Measurements from ENCODE around the gene UBR3. TPM values are rescaled to one million over a fixed set of nuclear protein-coding genes. Genes with fewer than 3 reads are reported as not detected.

UBR3 gene
- total RNA-seq, 1 experiment from 2014 or later, result 21.9 TPM

DNA sequence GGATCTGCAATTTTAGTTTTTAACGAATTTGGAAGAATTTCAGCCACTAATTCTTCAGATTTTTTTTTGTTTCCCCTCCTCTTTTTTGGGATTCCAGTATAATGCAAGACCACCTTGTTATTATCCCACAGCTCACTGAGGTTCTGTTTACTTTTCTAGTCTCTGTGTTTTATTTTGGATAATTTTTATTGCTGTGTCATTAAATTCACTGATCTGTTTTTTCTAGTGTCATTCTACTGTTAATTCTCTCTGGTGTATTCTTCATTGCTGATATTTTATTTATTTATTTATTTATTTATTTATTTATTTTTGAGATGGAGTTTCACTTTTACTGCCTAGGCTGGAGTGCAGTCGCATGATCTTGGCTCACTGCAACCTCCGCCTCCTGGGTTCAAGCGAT lies 32.2 kb downstream of the UBR3 start:
- TF ChIP-seq, protein P1, sequence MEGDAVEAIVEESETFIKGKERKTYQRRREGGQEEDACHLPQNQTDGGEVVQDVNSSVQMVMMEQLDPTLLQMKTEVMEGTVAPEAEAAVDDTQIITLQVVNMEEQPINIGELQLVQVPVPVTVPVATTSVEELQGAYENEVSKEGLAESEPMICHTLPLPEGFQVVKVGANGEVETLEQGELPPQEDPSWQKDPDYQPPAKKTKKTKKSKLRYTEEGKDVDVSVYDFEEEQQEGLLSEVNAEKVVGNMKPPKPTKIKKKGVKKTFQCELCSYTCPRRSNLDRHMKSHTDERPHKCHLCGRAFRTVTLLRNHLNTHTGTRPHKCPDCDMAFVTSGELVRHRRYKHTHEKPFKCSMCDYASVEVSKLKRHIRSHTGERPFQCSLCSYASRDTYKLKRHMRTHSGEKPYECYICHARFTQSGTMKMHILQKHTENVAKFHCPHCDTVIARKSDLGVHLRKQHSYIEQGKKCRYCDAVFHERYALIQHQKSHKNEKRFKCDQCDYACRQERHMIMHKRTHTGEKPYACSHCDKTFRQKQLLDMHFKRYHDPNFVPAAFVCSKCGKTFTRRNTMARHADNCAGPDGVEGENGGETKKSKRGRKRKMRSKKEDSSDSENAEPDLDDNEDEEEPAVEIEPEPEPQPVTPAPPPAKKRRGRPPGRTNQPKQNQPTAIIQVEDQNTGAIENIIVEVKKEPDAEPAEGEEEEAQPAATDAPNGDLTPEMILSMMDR (conservative IDR thresholded peaks at IDR 0.05), result no peak
- no peak for TF ChIP-seq EZH2 (IDR thresholded peaks at IDR 0.05; ENCODE audit: low read depth)
- Histone ChIP-seq H3K9me3 (ENCODE audit: insufficient read depth, low read depth) (no peaks in the 10 kb centered on the region), H3K4me3 (no peak overlapping the region), H2AFZ (no peak overlapping the region), H3K9me2 (ENCODE audit: insufficient read depth) (no peaks in the 10 kb centered on the region), H3K79me2 (ENCODE audit: low read depth) (no peaks in the 10 kb centered on the region), H3K27me3 (ENCODE audit: insufficient read depth, low read depth) (no peaks in the 10 kb centered on the region), H3F3A (ENCODE audit: insufficient read depth, low read depth) (no peaks in the 10 kb centered on the region), H3K4me2 (no peak overlapping the region), H3K4me1 (replicated peaks; ENCODE audit: insufficient read depth) (no peaks in the 10 kb centered on the region), H4K20me1 (ENCODE audit: insufficient read depth) (no peaks in the 10 kb centered on the region), H3K27ac (no peak overlapping the region), H3K36me3 (ENCODE audit: low read depth) (no peaks in the 10 kb centered on the region)
- intact Hi-C loops (cut with micrococcal nuclease; ENCODE audit: unreplicated experiment), result no loop called here
- CTCF ChIA-PET, result no interaction called here
- DNase-seq, result no peak
- BruUV-seq (replicated peaks), result no TSS peak
- POLR2A ChIA-PET (ENCODE audit: unreplicated experiment), result no interaction called here

DNA sequence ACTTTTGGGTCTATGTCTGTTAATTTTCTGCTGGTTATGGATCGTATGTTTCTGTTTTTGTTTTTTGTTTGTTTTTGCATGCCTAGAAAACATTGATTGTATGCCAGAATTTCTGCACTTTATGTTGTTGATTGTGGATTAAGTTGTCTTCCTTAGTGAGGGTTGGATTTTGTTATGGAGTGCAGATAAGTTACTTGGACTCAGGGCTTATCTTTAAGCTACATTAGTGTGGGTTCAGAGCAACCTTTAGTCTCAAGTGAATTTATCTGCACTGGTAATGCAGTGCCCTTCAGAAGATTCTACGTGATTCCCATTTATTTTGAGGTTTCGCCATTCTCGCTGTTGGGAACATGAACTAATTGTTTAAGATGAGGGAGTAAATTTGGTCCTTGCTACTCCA lies 32.9 kb downstream of the UBR3 start:
- Histone ChIP-seq H4K20me1 (ENCODE audit: insufficient read depth) (no peaks in the 10 kb centered on the region), H3K4me1 (replicated peaks; ENCODE audit: insufficient read depth) (no peaks in the 10 kb centered on the region), H3K4me3 (no peak overlapping the region), H3K9me2 (ENCODE audit: insufficient read depth) (no peaks in the 10 kb centered on the region), H3K9me3 (ENCODE audit: insufficient read depth, low read depth) (no peaks in the 10 kb centered on the region), H2AFZ (no peak overlapping the region), H3K27me3 (ENCODE audit: insufficient read depth, low read depth) (no peaks in the 10 kb centered on the region), H3K36me3 (ENCODE audit: low read depth) (no peaks in the 10 kb centered on the region), H3F3A (ENCODE audit: insufficient read depth, low read depth) (no peaks in the 10 kb centered on the region), H3K27ac (no peak overlapping the region), H3K79me2 (ENCODE audit: low read depth) (no peaks in the 10 kb centered on the region), H3K4me2 (no peak overlapping the region)
- ChIA-PET CTCF (no interaction called here), POLR2A (ENCODE audit: unreplicated experiment) (no interaction called here)
- no peak for DNase-seq
- TF ChIP-seq, protein P1 (conservative IDR thresholded peaks at IDR 0.05), result no peak
- no peak for TF ChIP-seq EZH2 (IDR thresholded peaks at IDR 0.05; ENCODE audit: low read depth)
- BruUV-seq (replicated peaks), result no TSS peak
- intact Hi-C loops (cut with micrococcal nuclease; ENCODE audit: unreplicated experiment), result no loop called here

DNA sequence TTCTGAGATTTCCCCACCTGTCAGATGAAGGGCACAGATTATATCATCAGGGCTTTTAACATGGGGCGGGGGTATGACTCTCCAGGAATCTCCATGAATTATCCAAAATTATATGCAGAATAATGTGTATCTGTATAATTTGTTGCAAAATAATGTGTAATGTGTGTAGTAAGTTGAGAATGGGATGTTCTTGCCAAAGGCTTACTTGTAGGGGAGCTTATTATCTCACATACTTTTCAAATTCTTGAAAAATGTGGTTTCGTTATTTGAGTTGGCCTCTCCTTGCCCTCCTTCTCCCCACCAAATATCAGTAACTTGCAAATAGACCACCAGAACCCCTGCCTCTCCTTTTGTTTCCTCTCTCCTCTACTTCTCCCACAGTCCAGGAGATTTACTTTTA lies 35.6 kb downstream of the UBR3 start:
- H3K4me1 ChIP-seq (replicated peaks; ENCODE audit: insufficient read depth), result no peaks in the 10 kb centered on the region
- H3K4me3 ChIP-seq, result no peak overlapping the region
- H3F3A ChIP-seq (ENCODE audit: insufficient read depth, low read depth), result no peaks in the 10 kb centered on the region
- H2AFZ ChIP-seq, result no peak overlapping the region
- H3K27me3 ChIP-seq (ENCODE audit: insufficient read depth, low read depth), result no peaks in the 10 kb centered on the region
- H3K36me3 ChIP-seq (ENCODE audit: low read depth), result no peaks in the 10 kb centered on the region
- POLR2A ChIA-PET (ENCODE audit: unreplicated experiment), result no interaction called here
- no peak for DNase-seq
- no peaks in the 10 kb centered on the region; the same call in 1 of the 2 replicates for H3K79me2 ChIP-seq (ENCODE audit: low read depth)
- H3K9me3 ChIP-seq (ENCODE audit: insufficient read depth, low read depth), result no peaks in the 10 kb centered on the region
- no peaks in the 10 kb centered on the region for H4K20me1 ChIP-seq (ENCODE audit: insufficient read depth)
- no peak for TF ChIP-seq EZH2 (IDR thresholded peaks at IDR 0.05; ENCODE audit: low read depth)
- TF ChIP-seq, protein P1 (conservative IDR thresholded peaks at IDR 0.05), result no peak
- intact Hi-C loops (cut with micrococcal nuclease; ENCODE audit: unreplicated experiment), result no loop called here
- no peak overlapping the region for H3K27ac ChIP-seq
- CTCF ChIA-PET, result no interaction called here
- no TSS peak for BruUV-seq (replicated peaks)
- no peak overlapping the region for H3K4me2 ChIP-seq
- no peaks in the 10 kb centered on the region for H3K9me2 ChIP-seq (ENCODE audit: insufficient read depth)
